Choroid plexus epithelial cell (primary cell): Measurements from ENCODE around the gene MON1A.

Experiments used
- DNase-seq: peaks from one replicate; pipeline ENCODE4 v3.0.0-alpha.2; 2010; ENCODE audit warnings: low read depth
- H3K4me3 ChIP-seq: 2 replicates; pipeline ENCODE4 v1.5.1; 2011; ENCODE audit warnings: low read depth, mild to moderate bottlenecking, control low read depth, low read length, moderate library complexity
- TF ChIP-seq, protein P1 (sequence below): conservative IDR thresholded peaks from 2 replicates; pipeline ENCODE4 v1.5.1; 2011; ENCODE audit warnings: low read depth, mild to moderate bottlenecking, control low read depth, inconsistent platforms, low read length, moderate library complexity

MON1A gene

DNA sequence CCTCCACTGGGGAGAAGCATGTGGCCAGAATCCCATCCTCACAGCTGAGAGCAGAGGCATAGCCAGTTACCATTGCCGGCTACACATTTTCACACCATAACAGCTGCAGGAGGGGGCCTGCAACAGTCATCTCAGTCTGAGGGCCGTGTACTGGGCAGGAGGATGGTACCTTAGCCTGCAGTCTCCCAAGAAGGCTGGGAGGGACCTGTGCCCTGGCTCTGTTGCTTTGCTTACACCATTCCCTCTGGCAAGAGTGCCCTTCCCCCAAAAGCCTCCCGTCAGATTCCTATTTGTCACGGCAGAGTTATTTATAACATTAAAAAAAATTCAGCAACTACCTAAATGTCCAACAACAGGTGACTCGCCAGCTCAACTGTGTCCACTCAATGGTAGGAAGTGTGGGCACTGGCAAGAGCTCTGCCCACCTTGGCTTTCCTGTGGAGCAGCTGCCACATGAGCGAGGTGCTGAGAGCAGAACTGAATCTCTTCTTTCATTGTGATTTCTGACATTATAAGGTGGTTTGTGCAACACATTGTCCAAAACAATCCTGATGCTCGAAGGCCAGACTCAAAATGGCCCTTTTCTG, 64.3 kb downstream of the MON1A start:
- TF ChIP-seq, protein P1, sequence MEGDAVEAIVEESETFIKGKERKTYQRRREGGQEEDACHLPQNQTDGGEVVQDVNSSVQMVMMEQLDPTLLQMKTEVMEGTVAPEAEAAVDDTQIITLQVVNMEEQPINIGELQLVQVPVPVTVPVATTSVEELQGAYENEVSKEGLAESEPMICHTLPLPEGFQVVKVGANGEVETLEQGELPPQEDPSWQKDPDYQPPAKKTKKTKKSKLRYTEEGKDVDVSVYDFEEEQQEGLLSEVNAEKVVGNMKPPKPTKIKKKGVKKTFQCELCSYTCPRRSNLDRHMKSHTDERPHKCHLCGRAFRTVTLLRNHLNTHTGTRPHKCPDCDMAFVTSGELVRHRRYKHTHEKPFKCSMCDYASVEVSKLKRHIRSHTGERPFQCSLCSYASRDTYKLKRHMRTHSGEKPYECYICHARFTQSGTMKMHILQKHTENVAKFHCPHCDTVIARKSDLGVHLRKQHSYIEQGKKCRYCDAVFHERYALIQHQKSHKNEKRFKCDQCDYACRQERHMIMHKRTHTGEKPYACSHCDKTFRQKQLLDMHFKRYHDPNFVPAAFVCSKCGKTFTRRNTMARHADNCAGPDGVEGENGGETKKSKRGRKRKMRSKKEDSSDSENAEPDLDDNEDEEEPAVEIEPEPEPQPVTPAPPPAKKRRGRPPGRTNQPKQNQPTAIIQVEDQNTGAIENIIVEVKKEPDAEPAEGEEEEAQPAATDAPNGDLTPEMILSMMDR, result no peak
- no peak for DNase-seq
- no peak overlapping the region for H3K4me3 ChIP-seq

GRCh38 chr3:49864505-49864904, 65.1 kb downstream of the MON1A start:
- DNase-seq, result no peak
- TF ChIP-seq, protein P1, result no peak
- H3K4me3 ChIP-seq, result no peak overlapping the region

- no peak overlapping the region for H3K4me3 ChIP-seq
- DNase-seq, result no peak
- TF ChIP-seq, protein P1, result no peak
Measured at GRCh38 chr3:49859576-49860305, 69.9 kb downstream of the MON1A start.
